Stimulated activated CD4-positive, alpha-beta T cell treated with anti-CD3 and anti-CD28 coated beads, TNF-alpha, amount 100 ng/mL, for 1 hour (primary cell): ENCODE measurements around the gene TRAF6.

Experiments
- DNase-seq, 3 donors: peaks; one replicate each; pipeline ENCODE4 v3.0.0-alpha.2; 2020; ENCODE audit warnings: low read depth in 3 of 3, low spot score in 1 of 3

Gene TRAF6

GRCh38 chr11:36459046-36459445, 51.0 kb downstream of the TRAF6 start:
- no peak for DNase-seq

GRCh38 chr11:36458129-36458915, 51.8 kb downstream of the TRAF6 start:
- no peak for DNase-seq

DNA sequence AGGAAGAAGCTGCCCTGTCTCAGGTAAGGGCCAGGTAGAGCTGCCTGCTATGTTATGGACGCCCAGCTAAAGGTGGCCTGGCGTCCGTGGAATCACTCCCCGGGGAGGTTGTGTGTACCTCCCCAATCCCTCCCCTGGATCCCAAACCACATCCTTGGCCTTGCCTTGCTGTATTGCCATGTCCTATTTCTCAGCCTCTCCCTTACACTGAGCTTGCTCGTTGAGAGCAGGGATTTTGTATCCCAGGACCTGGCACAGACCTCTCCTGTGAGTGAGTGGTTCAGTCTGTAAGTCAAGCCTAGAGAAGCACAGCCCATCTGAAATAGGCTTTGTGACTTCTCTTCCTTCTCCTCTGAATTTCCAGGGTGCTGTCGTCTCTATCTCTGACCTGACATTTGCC, 53.9 kb downstream of the TRAF6 start:
- no peak for DNase-seq

- no peak for DNase-seq
Observed at GRCh38 chr11:36455658-36456111, 54.4 kb downstream of the TRAF6 start.

- DNase-seq = no peak
Observed at GRCh38 chr11:36454941-36455631, 55.0 kb downstream of the TRAF6 start.

DNA sequence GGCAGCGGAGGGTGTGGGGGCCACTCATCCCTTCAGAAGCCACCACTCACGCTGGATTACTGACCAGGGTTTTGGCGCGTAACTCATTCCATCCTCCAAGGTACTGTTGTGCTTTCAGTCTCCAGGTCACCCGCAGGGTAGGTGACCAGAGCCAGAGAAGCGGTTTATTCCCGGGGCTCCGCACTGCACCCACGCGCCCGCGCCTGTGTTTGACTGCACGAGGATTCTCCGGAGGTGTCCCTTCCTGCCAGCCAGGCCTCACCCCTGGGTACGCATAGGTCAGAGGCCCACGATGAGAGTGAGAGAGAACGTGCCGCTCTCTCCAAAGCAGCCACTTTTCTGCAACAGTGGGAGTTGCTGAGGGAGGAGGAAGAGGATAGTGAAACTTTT, 55.5 kb downstream of the TRAF6 start:
- no peak for DNase-seq

- DNase-seq = no peak
Observed at GRCh38 chr11:36453678-36454077, 56.4 kb downstream of the TRAF6 start.

DNA sequence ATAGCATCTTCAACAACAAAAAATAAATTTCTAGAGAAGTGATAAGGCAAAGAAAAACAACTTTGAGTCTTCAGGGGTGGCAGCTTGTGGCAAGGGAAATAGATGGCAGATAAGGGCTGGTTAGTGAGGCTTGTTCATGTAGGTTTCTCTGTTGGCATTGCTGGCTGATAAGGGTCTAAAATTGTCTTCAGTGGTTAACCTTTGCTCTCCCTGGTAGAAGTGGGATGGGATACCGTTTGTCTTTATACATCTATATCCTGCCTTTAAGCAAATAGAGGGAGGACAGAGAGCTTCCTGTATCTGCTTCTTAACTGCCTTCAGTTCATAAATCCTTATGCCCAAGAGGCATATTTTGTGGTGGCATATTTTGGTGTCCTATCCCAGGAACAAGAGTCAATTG, 57.1 kb downstream of the TRAF6 start:
- no peak for DNase-seq

GRCh38 chr11:36452236-36452940, 57.7 kb downstream of the TRAF6 start:
- DNase-seq = no peak

DNA sequence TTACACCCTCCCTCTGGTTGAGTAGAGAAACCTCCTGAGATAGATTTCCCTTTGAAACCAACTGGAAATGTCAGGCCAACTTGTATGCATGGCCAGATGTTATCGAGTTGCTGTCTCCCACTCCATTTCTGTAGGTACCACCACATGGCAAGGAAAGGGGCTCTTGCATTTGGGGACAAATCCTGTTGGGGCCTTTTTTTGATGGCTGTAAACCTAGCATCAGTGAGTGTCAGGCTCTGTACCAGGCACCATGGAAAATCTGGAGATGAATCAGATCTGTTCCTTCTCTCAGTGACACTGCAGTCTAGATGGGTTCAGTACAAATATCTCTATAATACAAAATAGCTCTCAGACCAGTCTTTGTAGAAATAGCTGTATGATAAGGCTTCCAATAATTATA, 58.4 kb downstream of the TRAF6 start:
- DNase-seq = no peak

DNA sequence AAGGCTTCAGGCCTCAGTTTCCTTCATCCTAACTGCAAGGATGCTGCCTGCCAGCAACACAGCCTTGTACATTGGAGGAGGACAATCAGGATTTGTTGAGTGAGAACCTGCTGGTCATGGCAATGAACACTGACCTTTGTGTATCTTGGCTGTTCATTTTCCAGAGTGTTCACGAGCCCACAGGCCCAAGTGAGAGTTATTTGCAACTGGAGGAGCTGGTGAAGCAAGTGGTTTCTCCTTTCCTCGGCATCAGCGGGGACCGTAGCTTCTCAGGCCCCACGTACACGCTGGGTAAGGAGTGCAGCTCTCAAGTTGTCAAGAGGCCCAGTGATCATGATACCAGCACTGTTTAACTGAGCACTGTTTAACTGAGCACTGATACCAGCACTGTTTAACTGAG, 59.0 kb downstream of the TRAF6 start:
- no peak for DNase-seq

DNA sequence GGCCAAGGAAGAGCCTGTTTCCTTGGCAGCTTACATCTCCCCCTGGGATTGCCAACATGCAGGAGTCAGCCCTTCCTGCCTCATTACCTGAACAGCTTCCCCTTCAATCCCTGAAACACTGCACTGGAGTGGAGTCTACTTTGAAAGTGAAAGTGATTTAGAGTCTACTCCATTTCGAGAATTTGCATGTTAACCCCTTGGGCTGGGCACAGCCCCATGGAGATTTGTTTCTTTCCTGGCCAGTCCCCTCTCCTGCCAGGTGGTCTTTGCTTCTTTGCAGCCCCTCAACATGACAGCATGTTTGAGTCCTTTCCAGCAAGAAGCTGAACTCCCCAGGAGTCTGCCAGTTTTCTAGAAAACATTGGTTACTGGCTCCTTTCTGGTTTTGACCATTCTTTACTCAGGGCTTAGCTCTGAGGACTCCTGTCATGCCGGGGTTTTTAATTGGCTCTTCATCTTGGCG, 59.9 kb downstream of the TRAF6 start:
- DNase-seq = no peak

- DNase-seq = no peak
Observed at GRCh38 chr11:36449561-36450096, 60.4 kb downstream of the TRAF6 start.

GRCh38 chr11:36447947-36448346, 62.1 kb downstream of the TRAF6 start:
- no peak for DNase-seq

GRCh38 chr11:36447514-36447913, 62.6 kb downstream of the TRAF6 start:
- DNase-seq = no peak

- no peak for DNase-seq
Observed at GRCh38 chr11:36446135-36446534, 63.9 kb downstream of the TRAF6 start.

- DNase-seq = no peak
Observed at GRCh38 chr11:36443661-36444060, 66.4 kb downstream of the TRAF6 start.

DNA sequence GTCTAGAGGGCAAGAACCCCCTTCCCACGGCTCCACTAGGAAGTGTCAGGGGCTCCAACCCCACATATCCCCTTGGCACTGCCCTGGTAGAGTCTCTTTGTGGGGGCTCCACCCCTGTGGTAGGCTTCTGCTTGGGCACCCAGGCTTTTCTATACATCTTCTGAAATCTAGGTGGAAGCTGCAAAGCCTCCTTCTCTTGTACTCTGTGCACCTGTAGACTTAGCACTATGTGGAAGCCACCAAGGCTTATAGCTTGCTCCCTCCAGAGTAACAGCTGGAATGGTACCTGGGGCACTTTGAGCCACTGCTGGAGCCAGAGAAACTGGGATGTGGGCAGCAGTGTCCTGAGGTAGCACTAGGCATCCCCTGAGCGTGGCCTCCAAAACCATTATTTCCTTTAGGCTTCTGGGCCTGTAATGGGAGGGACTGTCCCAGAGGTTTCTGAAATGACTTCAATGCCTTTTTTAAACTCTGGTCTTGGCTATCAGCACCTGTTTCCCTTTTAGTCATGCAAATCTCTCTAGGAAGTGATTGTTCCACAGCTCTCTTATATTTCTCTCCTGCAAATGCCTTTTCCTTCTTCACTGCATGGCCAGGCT, 68.4 kb downstream of the TRAF6 start:
- DNase-seq = no peak

DNA sequence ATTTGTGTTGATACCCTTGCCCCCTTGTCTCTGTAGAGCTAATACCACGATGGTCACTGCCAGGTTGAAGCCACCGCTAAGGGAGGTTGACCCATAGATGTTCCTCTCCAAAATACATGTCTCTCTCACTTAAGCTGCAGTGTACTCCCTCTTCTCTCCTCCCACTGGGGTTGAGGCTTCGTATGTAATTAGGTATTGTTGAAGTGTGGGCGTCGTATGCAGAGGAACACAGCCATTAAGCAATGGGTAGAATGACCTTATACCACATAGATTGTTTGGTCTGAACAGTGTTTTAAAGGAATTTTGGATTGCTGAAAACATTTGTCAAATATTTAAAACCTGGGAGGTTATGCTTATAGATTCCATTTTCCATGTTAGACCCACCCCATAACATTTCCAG, 71.9 kb downstream of the TRAF6 start:
- no peak for DNase-seq

GRCh38 chr11:36437413-36437812, 72.7 kb downstream of the TRAF6 start:
- no peak for DNase-seq
